Activated naive CD4-positive, alpha-beta T cell treated with anti-CD3 and anti-CD28 coated beads for 36 hours (primary cell): ENCODE results near the gene PRLH. TPM values are rescaled to one million over a fixed set of nuclear protein-coding genes. Genes with fewer than 3 reads are reported as not detected.
"Not testable (repeated sequence)": the region's sequence is repeated elsewhere in the genome, so short reads cannot be mapped to it uniquely, and the experiment has no call there.

Source experiments
- CTCF ChIA-PET: fragments of 350-600 bp; sonication (Branson Sonifier 250); formaldehyde crosslinking; loops from one replicate; lab custom pipeline; 2021; ENCODE audit warnings: antibody characterized with exemption; lab: Charles Lee
- DNase-seq: peaks from one replicate; pipeline ENCODE4 v3.0.0-alpha.2; 2020
- H3K27ac Mint-ChIP-seq: one replicate; pipeline ENCODE4 v1.8.0; 2021; ENCODE audit warnings: mild to moderate bottlenecking, mixed read lengths
- H3K27me3 Mint-ChIP-seq: one replicate; pipeline ENCODE4 v1.8.0; 2021; ENCODE audit warnings: low read depth, mixed read lengths
- H3K36me3 Mint-ChIP-seq: one replicate; pipeline ENCODE4 v1.8.0; 2021; ENCODE audit warnings: low read depth, mixed read lengths
- H3K4me1 Mint-ChIP-seq: one replicate; pipeline ENCODE4 v1.8.0; 2021; ENCODE audit warnings: low read depth, mixed read lengths
- H3K4me3 Mint-ChIP-seq: one replicate; pipeline ENCODE4 v1.8.0; 2021; ENCODE audit warnings: mild to moderate bottlenecking, moderate library complexity, mixed read lengths
- H3K9me3 Mint-ChIP-seq: one replicate; pipeline ENCODE4 v1.8.0; 2021; ENCODE audit warnings: mixed read lengths
- intact Hi-C: fragments of 100-400 bp; cut with micrococcal nuclease; formaldehyde crosslinking; loops from one replicate; pipeline ENCODE4 v1.15.1; 2023
- total RNA-seq, 2 experiments: library from RNA; stranded (reverse); gene quantifications; one replicate each; pipeline ENCODE4 v1.2.3, GENCODE V29; 2021

Gene PRLH
- total RNA-seq, 2 experiments from 2014 or later: not detected

DNA sequence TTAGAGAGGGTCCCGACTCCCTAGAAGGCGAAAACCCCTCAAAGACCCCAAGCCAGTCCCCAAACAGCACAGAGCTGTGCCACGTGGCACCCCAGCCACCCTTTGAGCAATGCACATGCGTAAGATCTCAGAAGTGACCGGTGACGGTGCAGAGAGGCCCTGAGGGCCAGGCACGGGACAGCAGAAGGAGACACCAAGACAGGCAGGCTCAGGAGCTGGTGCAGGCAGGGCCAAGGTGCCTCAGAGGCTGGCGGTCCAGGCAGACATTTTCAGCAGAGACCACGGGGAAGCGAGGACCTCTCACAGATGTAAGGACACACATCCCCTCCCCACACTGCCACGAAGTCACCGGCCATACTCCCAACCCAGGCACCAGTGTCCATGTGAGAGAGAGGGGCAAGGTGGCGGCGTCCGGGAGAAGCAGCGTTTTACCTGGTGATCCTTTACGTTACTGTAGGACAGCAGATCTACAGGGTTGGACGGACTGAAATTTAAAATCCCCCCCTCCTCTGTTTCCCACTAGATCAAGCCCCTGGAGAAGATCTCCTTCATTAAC lies 26.1 kb downstream of the PRLH start:
- Mint-ChIP-seq H3K27ac (no peak overlapping the region), H3K36me3 (no peaks in the 10 kb centered on the region), H3K27me3 (no peaks in the 10 kb centered on the region), H3K9me3 (no peaks in the 10 kb centered on the region), H3K4me1 (peaks cover 10% of the 10 kb centered on the region), H3K4me3 (no peak overlapping the region)
- intact Hi-C loops: no loop called here
- CTCF ChIA-PET: interaction anchor here (0.6 to 0.7 kb wide), 2 partner anchors 53 to 265 kb away, joined by 4 to 6 read pairs; no protein-coding TSS in a partner anchor
- no peak for DNase-seq

DNA sequence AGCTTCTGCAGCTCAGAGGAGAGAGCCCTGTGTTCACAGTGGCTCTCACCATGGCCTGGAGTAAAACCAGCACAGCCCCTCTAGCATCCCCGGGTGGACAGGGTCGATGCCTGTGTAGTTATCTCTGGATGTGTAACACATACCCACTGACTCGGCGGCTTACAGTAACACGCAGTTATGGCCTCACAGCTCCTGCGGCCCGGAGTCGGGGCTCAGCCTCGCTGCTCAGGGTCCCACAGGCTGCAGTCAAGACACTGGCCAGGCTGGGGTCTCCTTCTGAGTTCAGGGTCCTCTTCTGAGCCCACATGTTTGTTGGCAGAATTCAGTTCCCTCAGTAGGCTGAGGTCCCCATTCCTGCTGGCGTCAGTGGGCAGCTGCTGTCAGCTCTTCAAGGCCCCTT lies 26.7 kb downstream of the PRLH start:
- Mint-ChIP-seq H3K27me3 (no peaks in the 10 kb centered on the region), H3K4me1 (peaks cover 10% of the 10 kb centered on the region), H3K27ac (no peak overlapping the region), H3K9me3 (no peaks in the 10 kb centered on the region), H3K36me3 (no peaks in the 10 kb centered on the region), H3K4me3 (no peak overlapping the region)
- CTCF ChIA-PET: interaction anchor here (0.6 to 1.0 kb wide), 2 partner anchors 22 to 265 kb away, joined by 4 to 6 read pairs; no protein-coding TSS in a partner anchor
- no peak for DNase-seq
- intact Hi-C loops: no loop called here

DNA sequence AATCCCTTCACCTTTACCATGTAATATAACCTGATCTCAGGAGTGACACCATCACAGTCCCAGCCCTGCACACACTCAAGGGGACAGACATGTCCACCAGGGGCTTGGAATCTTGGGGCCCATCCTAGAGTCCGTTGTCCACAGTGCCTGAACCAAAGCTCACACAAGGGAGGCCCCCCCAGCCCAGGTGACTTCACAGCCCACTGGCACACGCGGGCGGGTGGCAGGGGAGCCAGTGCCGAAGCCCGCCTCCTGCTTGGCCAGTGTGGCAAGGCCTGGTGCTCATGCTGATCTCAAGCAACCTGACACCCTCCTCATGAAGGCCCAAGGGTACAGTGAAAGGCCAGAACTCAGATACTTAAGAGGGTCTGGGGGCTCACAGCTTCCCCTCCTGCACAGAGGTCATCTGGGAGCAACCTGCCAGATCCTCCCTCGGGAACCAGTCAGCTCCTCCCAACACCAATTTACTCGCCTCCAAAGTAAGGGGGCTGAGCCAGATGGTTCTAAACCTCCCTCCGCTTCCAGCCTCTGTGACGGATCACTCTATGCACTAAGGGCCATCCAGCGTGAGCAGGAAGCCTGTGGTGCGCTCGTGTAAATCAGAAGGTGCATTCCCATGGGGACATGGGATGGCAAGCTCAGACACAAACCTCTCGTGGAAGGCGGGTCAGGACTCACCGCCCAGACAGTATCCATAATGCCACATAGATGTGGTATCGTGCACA lies 27.4 kb downstream of the PRLH start:
- no peak for DNase-seq
- Mint-ChIP-seq H3K9me3 (no peaks in the 10 kb centered on the region), H3K4me1 (peaks cover 14% of the 10 kb centered on the region), H3K4me3 (no peak overlapping the region), H3K27me3 (no peaks in the 10 kb centered on the region), H3K36me3 (no peaks in the 10 kb centered on the region), H3K27ac (no peak overlapping the region)
- intact Hi-C loops: no loop called here
- CTCF ChIA-PET: interaction anchor here (1.0 kb wide), 1 partner anchor 22 kb away, joined by 4 read pairs; no protein-coding TSS in a partner anchor

GRCh38 chr2:237594514-237594871 lies 28.1 kb downstream of the PRLH start:
- Mint-ChIP-seq H3K9me3 (no peaks in the 10 kb centered on the region), H3K4me3 (no peak overlapping the region), H3K4me1 (peaks cover 14% of the 10 kb centered on the region), H3K27me3 (no peaks in the 10 kb centered on the region), H3K27ac (no peak overlapping the region), H3K36me3 (no peaks in the 10 kb centered on the region)
- intact Hi-C loops: no loop called here
- DNase-seq: no peak
- CTCF ChIA-PET: interaction anchor here (0.6 kb wide), 1 partner anchor 45 kb away, joined by 3 read pairs; no protein-coding TSS in a partner anchor

DNA sequence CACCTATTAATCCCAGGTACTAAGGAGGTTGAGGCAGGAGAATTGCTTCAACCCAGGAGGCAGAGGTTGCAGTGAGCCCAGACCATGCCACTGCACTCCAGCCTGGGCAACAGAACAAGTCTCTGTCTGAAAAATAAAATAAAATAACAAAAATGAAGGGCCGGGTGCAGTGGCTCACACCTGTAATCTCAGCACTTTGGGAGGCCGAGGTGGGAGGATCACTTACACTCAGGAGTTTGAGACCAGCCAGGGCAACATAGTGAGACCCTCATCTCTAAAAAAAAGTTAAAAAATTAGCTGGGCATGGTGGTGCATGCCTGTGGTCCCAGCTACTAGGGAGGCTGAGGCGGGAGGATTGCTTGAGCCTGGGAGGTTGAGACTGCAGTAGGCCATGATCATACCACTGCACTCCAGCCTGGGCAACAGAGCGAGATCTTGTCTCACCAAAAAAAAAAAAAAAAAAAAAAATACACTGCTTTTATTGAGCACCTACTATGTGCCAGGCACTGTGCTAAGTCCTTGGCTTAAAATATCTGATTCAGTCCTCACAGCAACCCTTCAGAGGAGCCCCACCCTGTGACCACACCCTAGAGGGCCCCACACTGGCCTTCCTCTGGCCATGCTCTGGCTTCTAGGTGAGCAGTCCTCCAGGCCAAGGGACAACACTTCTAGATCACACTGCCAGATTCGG lies 29.6 kb downstream of the PRLH start:
- H3K27me3 Mint-ChIP-seq, DNase-seq, H3K27ac Mint-ChIP-seq, CTCF ChIA-PET, H3K4me3 Mint-ChIP-seq, intact Hi-C loops, H3K36me3 Mint-ChIP-seq, H3K9me3 Mint-ChIP-seq: not testable (repeated sequence)
- H3K4me1 Mint-ChIP-seq: peaks cover 11% of the 10 kb centered on the region

DNA sequence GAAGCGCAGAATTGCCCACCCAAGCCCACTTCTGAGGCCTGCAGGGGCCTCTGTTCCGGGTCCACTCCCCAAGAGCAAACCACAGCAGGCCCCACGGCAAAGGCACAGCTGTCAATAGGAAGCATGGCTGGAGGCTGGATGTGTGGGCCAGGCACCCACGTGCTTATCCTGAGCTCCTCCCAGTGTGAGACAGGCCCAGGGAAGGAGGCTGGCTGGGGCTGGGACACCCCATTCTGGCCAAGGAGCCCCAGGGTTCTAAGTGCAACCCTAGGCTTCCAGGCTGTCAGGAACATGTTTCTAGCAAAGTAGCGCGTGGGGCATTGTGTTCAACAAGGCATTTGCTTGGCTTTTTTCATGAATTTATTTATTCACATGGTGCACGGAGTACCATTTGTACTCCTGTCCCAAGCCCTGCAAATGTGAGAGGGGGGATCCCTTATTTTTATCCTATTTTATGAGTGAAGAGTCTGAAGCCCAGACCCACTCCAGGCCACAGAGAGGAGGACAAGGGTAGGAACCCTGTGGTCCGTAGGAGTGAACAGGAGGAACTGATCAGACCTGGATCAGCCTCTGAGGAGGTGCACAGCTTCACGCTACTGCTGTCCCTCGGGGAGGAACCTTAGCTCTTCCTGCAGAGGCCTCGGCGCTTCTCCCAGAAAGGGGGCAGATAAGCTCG lies 30.3 kb downstream of the PRLH start:
- Mint-ChIP-seq H3K27ac (no peak overlapping the region), H3K36me3 (no peaks in the 10 kb centered on the region), H3K27me3 (no peaks in the 10 kb centered on the region), H3K9me3 (no peaks in the 10 kb centered on the region), H3K4me1 (peaks cover 5% of the 10 kb centered on the region), H3K4me3 (no peak overlapping the region)
- intact Hi-C loops: no loop called here
- no peak for DNase-seq
- CTCF ChIA-PET: no interaction called here

DNA sequence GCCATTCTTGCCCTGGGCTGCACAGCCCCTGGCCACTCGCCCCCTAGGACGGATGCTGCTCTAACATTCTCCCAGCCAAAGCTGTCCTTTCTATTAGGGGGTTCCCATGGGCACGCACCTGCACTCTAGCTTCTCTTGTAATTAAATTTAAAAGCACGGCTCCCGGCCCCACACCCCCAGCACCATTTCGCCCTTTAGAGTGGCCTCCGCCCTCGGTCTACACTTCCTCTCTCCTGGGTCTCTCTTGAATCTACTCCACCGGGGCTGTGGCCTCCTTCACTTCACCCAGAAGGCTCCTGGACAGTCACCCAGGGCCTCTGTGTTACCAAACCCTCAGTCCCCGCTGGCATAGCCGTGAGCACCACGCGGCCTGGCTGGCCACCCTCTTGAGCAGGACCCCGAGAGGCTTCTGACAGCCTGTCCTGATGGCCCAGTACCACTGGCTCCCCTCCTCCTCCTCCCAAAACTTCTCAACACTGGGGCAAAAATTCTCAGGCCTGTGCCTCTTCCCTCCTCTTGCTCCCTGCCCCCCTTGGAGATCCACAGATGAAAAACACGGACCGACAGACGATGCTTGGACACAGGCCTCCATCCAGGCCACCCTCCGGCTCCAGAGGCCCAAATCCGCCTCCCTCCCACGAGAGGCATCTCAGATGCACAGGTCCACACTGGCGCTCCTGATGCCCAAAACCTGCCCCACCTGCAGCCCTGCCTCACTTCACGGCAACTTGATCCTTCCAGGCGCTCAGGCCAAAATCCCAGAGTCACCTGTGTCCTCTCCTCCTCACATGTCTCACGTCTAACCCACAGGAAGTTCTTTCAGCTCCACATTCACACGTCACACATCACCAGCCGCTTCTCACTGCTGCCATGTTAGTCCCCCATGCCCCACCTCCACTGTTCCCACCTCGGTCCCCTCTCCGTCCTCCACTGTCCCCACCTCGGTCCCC lies 31.1 kb downstream of the PRLH start:
- no peaks in the 10 kb centered on the region for H3K36me3 Mint-ChIP-seq
- intact Hi-C loops: no loop called here
- no peak for DNase-seq
- CTCF ChIA-PET: no interaction called here
- no peaks in the 10 kb centered on the region for H3K9me3 Mint-ChIP-seq
- no peaks in the 10 kb centered on the region for H3K27me3 Mint-ChIP-seq
- peak overlapping the region; percentile 19 for H3K27ac Mint-ChIP-seq
- peaks cover 4% of the 10 kb centered on the region for H3K4me1 Mint-ChIP-seq
- H3K4me3 Mint-ChIP-seq: no peak overlapping the region

GRCh38 chr2:237598468-237599208 lies 32.3 kb downstream of the PRLH start:
- CTCF ChIA-PET: no interaction called here
- H3K27ac Mint-ChIP-seq: no peak overlapping the region
- H3K27me3 Mint-ChIP-seq: no peaks in the 10 kb centered on the region

GRCh38 chr2:237599465-237600110 lies 33.2 kb downstream of the PRLH start:
- H3K27ac Mint-ChIP-seq: no peak overlapping the region
- no peak overlapping the region for H3K4me3 Mint-ChIP-seq
- intact Hi-C loops: no loop called here
- CTCF ChIA-PET: no interaction called here
- H3K36me3 Mint-ChIP-seq: no peaks in the 10 kb centered on the region
- H3K4me1 Mint-ChIP-seq: peaks cover 19% of the 10 kb centered on the region
- no peak for DNase-seq
- no peaks in the 10 kb centered on the region for H3K27me3 Mint-ChIP-seq
- H3K9me3 Mint-ChIP-seq: no peaks in the 10 kb centered on the region

More at GRCh38 chr2:237598468-237599208, 32.3 kb downstream of the PRLH start:
- H3K4me3 Mint-ChIP-seq: no peak overlapping the region
- peaks cover 15% of the 10 kb centered on the region for H3K4me1 Mint-ChIP-seq
- no peaks in the 10 kb centered on the region for H3K36me3 Mint-ChIP-seq
- H3K9me3 Mint-ChIP-seq: no peaks in the 10 kb centered on the region
- no peak for DNase-seq
- intact Hi-C loops: no loop called here

DNA sequence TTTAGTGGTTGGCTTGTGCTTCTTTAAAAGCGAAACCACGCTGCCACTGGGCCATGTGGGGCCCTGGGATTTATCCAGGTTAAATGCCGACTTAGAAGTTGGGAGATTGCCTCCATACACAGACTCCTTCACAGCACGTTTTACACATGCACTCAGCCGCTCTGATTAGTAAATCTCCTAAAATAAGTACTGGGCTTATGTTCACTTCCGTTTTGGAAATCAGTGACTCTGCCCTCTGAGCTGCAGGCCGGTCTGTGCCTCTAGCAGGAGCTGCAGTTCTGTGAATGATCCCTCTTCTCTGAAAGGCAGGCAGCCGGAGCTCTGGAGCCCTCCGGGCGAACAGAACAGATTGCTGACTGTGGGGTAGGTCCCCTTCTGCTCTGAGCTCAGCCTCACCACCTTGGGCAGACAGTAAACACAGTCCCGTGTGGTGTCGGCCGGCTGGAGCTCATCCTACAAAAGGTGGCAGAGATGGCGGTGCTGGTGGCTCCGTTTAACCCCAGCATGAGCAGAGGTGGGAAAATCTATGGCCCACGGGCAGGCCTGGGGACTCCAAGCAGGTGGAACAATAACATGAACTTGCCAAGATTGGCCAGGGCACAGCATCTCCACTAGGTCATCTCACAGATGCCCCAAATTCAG lies 34.0 kb downstream of the PRLH start:
- Mint-ChIP-seq H3K4me1 (peaks cover 22% of the 10 kb centered on the region), H3K9me3 (no peaks in the 10 kb centered on the region), H3K36me3 (no peaks in the 10 kb centered on the region), H3K27me3 (no peaks in the 10 kb centered on the region), H3K4me3 (no peak overlapping the region), H3K27ac (no peak overlapping the region)
- intact Hi-C loops: no loop called here
- DNase-seq: no peak
- CTCF ChIA-PET: no interaction called here
